Measurements from ENCODE around the gene F13B.
"Not testable (repeated sequence)": the region's sequence is repeated elsewhere in the genome, so short reads cannot be mapped to it uniquely, and the experiment has no call there.

F13B gene

GRCh38 chr1:197062692-197063091 lies 4.4 kb downstream of the F13B start:
- no peak for DNase-seq (ENCODE audit: low read depth in 2 of 2)
- H3K4me3 ChIP-seq (replicated peaks in 1 of 2; ENCODE audit: low read depth in 2 of 2, low read length in 2 of 2), result no peak overlapping the region
- no peak for TF ChIP-seq CTCF (IDR thresholded peaks at IDR 0.05; ENCODE audit: low read depth, low read length)

- no peak overlapping the region for H3K4me3 ChIP-seq (replicated peaks in 1 of 2; ENCODE audit: low read depth in 2 of 2, low read length in 2 of 2)
- no peak for DNase-seq (ENCODE audit: low read depth in 2 of 2)
- TF ChIP-seq CTCF (IDR thresholded peaks at IDR 0.05; ENCODE audit: low read depth, low read length), result no peak
Observed at GRCh38 chr1:197049100-197049499, 18.0 kb downstream of the F13B start.

- TF ChIP-seq CTCF (IDR thresholded peaks at IDR 0.05; ENCODE audit: low read depth, low read length), result no peak
- no peak for DNase-seq (ENCODE audit: low read depth in 2 of 2)
- no peak overlapping the region for H3K4me3 ChIP-seq (replicated peaks in 1 of 2; ENCODE audit: low read depth in 2 of 2, low read length in 2 of 2)
Observed at GRCh38 chr1:197042676-197043341, 24.3 kb downstream of the F13B start.

GRCh38 chr1:197041486-197042353 lies 25.3 kb downstream of the F13B start:
- no peak for DNase-seq (ENCODE audit: low read depth in 2 of 2)
- H3K4me3 ChIP-seq (replicated peaks in 1 of 2; ENCODE audit: low read depth in 2 of 2, low read length in 2 of 2), result no peak overlapping the region
- TF ChIP-seq CTCF (IDR thresholded peaks at IDR 0.05; ENCODE audit: low read depth, low read length), result no peak

- TF ChIP-seq CTCF (IDR thresholded peaks at IDR 0.05; ENCODE audit: low read depth, low read length), result no peak
- H3K4me3 ChIP-seq (replicated peaks in 1 of 2; ENCODE audit: low read depth in 2 of 2, low read length in 2 of 2), result no peak overlapping the region
Observed at GRCh38 chr1:197036861-197037260, 30.2 kb downstream of the F13B start.

GRCh38 chr1:197034631-197035339 lies 32.3 kb downstream of the F13B start:
- peak; percentile 61 to 91 for DNase-seq (ENCODE audit: low read depth in 2 of 2)
- H3K4me3 ChIP-seq (replicated peaks in 1 of 2; ENCODE audit: low read depth in 2 of 2, low read length in 2 of 2), result not testable (repeated sequence)

More at GRCh38 chr1:197036861-197037260, 30.2 kb downstream of the F13B start:
- DNase-seq (ENCODE audit: low read depth in 2 of 2), result no peak

- H3K4me3 ChIP-seq (replicated peaks in 1 of 2; ENCODE audit: low read depth in 2 of 2, low read length in 2 of 2), result no peak overlapping the region
- no peak for TF ChIP-seq CTCF (IDR thresholded peaks at IDR 0.05; ENCODE audit: low read depth, low read length)
- DNase-seq (ENCODE audit: low read depth in 2 of 2), result peak in 1 of 2 donors; percentile 52
Observed at GRCh38 chr1:197029749-197030148, 37.3 kb downstream of the F13B start.
